GM12878 (cell line): ENCODE data around the gene CBLB. TPM values are rescaled to one million over a fixed set of nuclear protein-coding genes. Genes with fewer than 3 reads are reported as not detected.

Experiments used
- ATAC-seq: fragments of 200-7000 bp; cut with Tn5 transposase; 3 replicates; pipeline ENCODE4 v1.9.1; 2020; ENCODE audit warnings: mild to moderate bottlenecking, moderate library complexity
- BruUV-seq: library from RNA; stranded (reverse); fragments of 400-500 nt; replicated peaks from 2 replicates; lab custom pipeline; 2021; lab: Mats Ljungman, UMichigan
- CTCF ChIA-PET: fragments of 300-600 bp; sonication (Branson Sonifier 250); formaldehyde crosslinking; extraction: SDS; loops from one replicate; lab custom pipeline; 2021; ENCODE audit warnings: inconsistent platforms; lab: Yijun Ruan, JAX
- POLR2A ChIA-PET: fragments of 350-600 bp; formaldehyde crosslinking; extraction: SDS; loops from one replicate; lab custom pipeline; 2021; ENCODE audit warnings: inconsistent platforms; lab: Charles Lee
- RAD21 ChIA-PET: fragments of 300-600 bp; sonication (Branson Sonifier 250); formaldehyde crosslinking; loops from one replicate; lab custom pipeline; 2023; ENCODE audit warnings: antibody characterized with exemption; ENCODE audit not compliant: unreplicated experiment; lab: Charles Lee
- SMC1A ChIA-PET: fragments of 300-600 bp; sonication (Branson Sonifier 250); formaldehyde crosslinking; loops from one replicate; lab custom pipeline; 2023; ENCODE audit not compliant: unreplicated experiment, uncharacterized antibody; lab: Charles Lee
- DNase-seq: peaks from one replicate; pipeline ENCODE4 v3.0.0-alpha.2; 2011; ENCODE audit warnings: low read depth, low spot score
- FAIRE-seq: peaks from 3 replicates; lab custom pipeline; 2011; peaks lifted over from hg19 to GRCh38; lab: Jason Lieb, UNC
- H2AFZ ChIP-seq: 2 replicates; pipeline ENCODE4 v1.6.0; 2011; ENCODE audit warnings: low read depth, low read length, control low read depth; ENCODE audit not compliant: control insufficient read depth
- H3K27ac ChIP-seq: 2 replicates; pipeline ENCODE4 v1.5.1; 2011; ENCODE audit warnings: control low read depth; ENCODE audit not compliant: control insufficient read depth, insufficient read depth
- H3K27me3 ChIP-seq, 2 experiments: replicated peaks in 1 of 2; 2 replicates each; pipeline versions ENCODE4 v1.6.0 to v1.6.1; 2011; ENCODE audit warnings: low read length in 1 of 2; ENCODE audit not compliant: control insufficient read depth in 2 of 2, insufficient read depth in 2 of 2
- H3K36me3 ChIP-seq, 2 experiments: 2 replicates each; pipeline ENCODE4 v1.5.1; 2011; ENCODE audit warnings: low read length in 1 of 2; ENCODE audit not compliant: control insufficient read depth in 2 of 2, insufficient read depth in 2 of 2
- H3K4me1 ChIP-seq: 2 replicates; pipeline ENCODE4 v1.6.1; 2011; ENCODE audit warnings: mild to moderate bottlenecking, low read length, moderate library complexity, mixed read lengths; ENCODE audit not compliant: control insufficient read depth, insufficient read depth
- H3K4me2 ChIP-seq: 2 replicates; pipeline ENCODE4 v1.6.0; 2011; ENCODE audit warnings: control low read depth; ENCODE audit not compliant: control insufficient read depth, insufficient read depth
- H3K4me3 ChIP-seq: fragments of 200-600 bp; sonication (generic); 2 replicates; pipeline ENCODE4 v1.5.1; 2016
- H3K79me2 ChIP-seq: 2 replicates; pipeline ENCODE4 v1.6.0; 2011; ENCODE audit warnings: low read length; ENCODE audit not compliant: control insufficient read depth, insufficient read depth
- H3K9ac ChIP-seq: 2 replicates; pipeline ENCODE4 v1.8.0; 2011; ENCODE audit warnings: low read length, control low read depth, mixed read lengths; ENCODE audit not compliant: control insufficient read depth, insufficient read depth
- H3K9me3 ChIP-seq: replicated peaks from 3 replicates; pipeline ENCODE4 v1.5.1; 2011; ENCODE audit warnings: mild to moderate bottlenecking, low read length; ENCODE audit not compliant: control insufficient read depth, insufficient read depth
- H4K20me1 ChIP-seq: 2 replicates; pipeline ENCODE4 v1.6.0; 2011; ENCODE audit not compliant: control insufficient read depth, insufficient read depth
- REST ChIP-seq: IDR thresholded peaks from 2 replicates; pipeline ENCODE4 v1.6.1; 2012; ENCODE audit warnings: mild to moderate bottlenecking, low read depth, low read length
- SPI1 ChIP-seq: IDR thresholded peaks from 2 replicates; pipeline ENCODE4 v1.6.1; 2011; ENCODE audit warnings: low read depth, mild to moderate bottlenecking, low read length, moderate library complexity, borderline replicate concordance; ENCODE audit not compliant: insufficient read depth
- ZNF687 ChIP-seq: fragments of 450-650 bp; IDR thresholded peaks from 2 replicates; pipeline ENCODE4 v1.6.1; 2017; ENCODE audit warnings: mild to moderate bottlenecking, moderate library complexity
- WGBS: methylation state at CpG from one replicate; pipeline ENCODE4 v1.1.6; 2016; ENCODE audit warnings: low lambda C conversion rate; ENCODE audit not compliant: insufficient replicate concordance, insufficient coverage; ENCODE audit errors: missing lambda C conversion rate; 5-methylcytosine and 5-hydroxymethylcytosine counted together
- in situ Hi-C: fragments of 300-500 bp; cut with MboI; formaldehyde crosslinking; loops from 9 replicates; pipeline ENCODE4 v1.14.3; 2018; ENCODE audit warnings: mixed read lengths
- intact Hi-C: fragments of 100-400 bp; cut with micrococcal nuclease; formaldehyde crosslinking; loops from one replicate; pipeline ENCODE4 v1.14.2; 2022; ENCODE audit not compliant: unreplicated experiment
- polyA plus RNA-seq, 11 experiments: library from polyadenylated mRNA; depleted of rRNA in 4 of 11; unstranded in 6 of 11; stranded (reverse) in 5 of 11; fragments of >200 nt; fragmentation: Nextera tagmentation in 4 of 11; fragmentation: Illumina TruSeq in 1 of 11; extraction: Ambion mirVana in 4 of 11; extraction: Trizol in 1 of 11; gene quantifications; 1 replicate in 1 of 11; 2 replicates in 10 of 11; pipeline versions ENCODE4 v1.2.1 to v1.2.3, GENCODE V29; 2011 to 2016; ENCODE audit warnings: inconsistent platforms in 2 of 11, missing spikeins in 2 of 11, low read depth in 1 of 11
- total RNA-seq, 4 experiments: library from RNA; depleted of rRNA in 3 of 4; stranded (reverse); fragments of >200 nt in 3 of 4; fragmentation: Illumina TruSeq in 1 of 4; extraction: Trizol in 1 of 4; gene quantifications; 2 replicates each; pipeline versions ENCODE4 v1.2.1 to v1.2.3, GENCODE V29; 2013 to 2021

Gene CBLB
- total and polyA plus RNA-seq, 10 of the 15 experiments (the other 5 are each of a cell fraction or from before 2014, with no cell fraction given): 17.2 to 107 (median 41.9) TPM

- BruUV-seq: no TSS peak
- peaks cover 9% of the 10 kb centered on the region for H3K4me1 ChIP-seq
- peaks cover 0 to 39% of the 10 kb centered on the region in 2 experiments; a peak in 3 of 4 replicates for H3K36me3 ChIP-seq
- peaks cover 7% of the 10 kb centered on the region for H3K9me3 ChIP-seq
- H3K4me2 ChIP-seq: no peak overlapping the region
- DNase-seq (no peak), FAIRE-seq (no peak), ATAC-seq (peak; percentile 10)
- ChIA-PET POLR2A (interaction anchor here (2.0 kb wide), 1 partner anchor 14 kb away, joined by 6 read pairs; no protein-coding TSS in a partner anchor), RAD21 (interaction anchor here (0.8 to 2.6 kb wide), 4 partner anchors 11 to 157 kb away, joined by 3 to 23 read pairs (median 4); no protein-coding TSS in a partner anchor), SMC1A (interaction anchor here (0.9 to 2.5 kb wide), 14 partner anchors 9 to 333 kb away, joined by 3 to 29 read pairs (median 6); no protein-coding TSS in a partner anchor), CTCF (interaction anchor here (0.6 to 2.6 kb wide), 5 partner anchors 9 to 25 kb away, joined by 3 to 8 read pairs (median 5); no protein-coding TSS in a partner anchor)
- H3K27me3 ChIP-seq: no peaks in the 10 kb centered on the region
- WGBS: 65% methylated on average over 2 of the region's 2 CpGs
- H3K27ac ChIP-seq: no peak overlapping the region
- in situ Hi-C loops (loop anchor here (25.0 kb wide), 1 partner anchor 761 kb away; no protein-coding TSS in a partner anchor), intact Hi-C loops (no loop called here)
- TF ChIP-seq ZNF687 (no peak), REST (no peak), SPI1 (peak; percentile 50; the same call in 1 of the 2 replicates)
- H3K4me3 ChIP-seq: no peak overlapping the region
- H4K20me1 ChIP-seq: no peaks in the 10 kb centered on the region
- H3K79me2 ChIP-seq: peaks cover 16% of the 10 kb centered on the region
- H2AFZ ChIP-seq: no peak overlapping the region
- H3K9ac ChIP-seq: no peak overlapping the region
These were observed 17.6 kb downstream of the CBLB start for GRCh38 chr3:105851176-105851575.
